GM19328 (cell line): ENCODE data around the gene TRIM16.
"Not testable (repeated sequence)": the region's sequence is repeated elsewhere in the genome, so short reads cannot be mapped to it uniquely, and the experiment has no call there.

Experiments
- ATAC-seq: cut with Tn5 transposase; IDR thresholded peaks from one replicate; pipeline ENCODE4 v1.9.1; 2021; ENCODE audit warnings: mild to moderate bottlenecking, moderate library complexity; ENCODE audit not compliant: unreplicated experiment

The TRIM16 gene

DNA sequence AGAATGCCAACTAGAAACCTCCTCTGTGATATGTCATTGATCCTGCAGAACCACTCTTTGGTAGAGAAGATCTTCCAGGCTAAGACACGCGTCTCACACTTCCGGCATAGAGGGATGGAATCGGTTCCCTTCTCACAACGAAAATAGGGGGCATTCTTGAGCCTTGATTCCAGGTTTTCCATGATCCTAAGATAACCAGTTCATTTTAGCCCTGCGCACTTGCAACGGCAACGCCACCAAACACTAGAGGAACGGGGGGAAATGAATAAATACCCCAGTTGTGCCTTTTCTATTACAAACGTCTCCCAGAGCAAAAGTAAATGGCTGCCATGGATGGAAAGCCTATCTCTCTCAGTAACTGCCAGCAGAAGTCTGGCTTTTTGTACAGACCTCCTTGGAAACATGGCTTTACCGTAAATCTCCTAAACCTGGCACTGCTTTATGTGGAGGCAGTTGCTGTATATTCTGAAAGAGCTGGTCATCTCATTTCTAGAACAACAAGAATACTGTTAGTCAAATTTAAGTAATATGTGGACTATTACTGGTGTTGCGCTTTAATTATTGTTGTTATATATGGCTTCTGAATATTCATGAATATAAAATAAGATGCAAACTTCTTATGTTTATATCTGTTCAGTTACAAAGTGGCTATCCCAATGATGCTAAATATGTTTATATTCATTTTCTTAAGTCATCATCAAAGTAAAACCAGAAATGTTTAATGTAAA is 64.6 kb downstream of the TRIM16 start, which contains the start of gene FBXW10B:
Gene FBXW10B (minus strand): TSS at position 374 of the 728 bp plus-strand sequence. CDS start 192 bp downstream, at position 182.
- ATAC-seq = not testable (repeated sequence)

DNA sequence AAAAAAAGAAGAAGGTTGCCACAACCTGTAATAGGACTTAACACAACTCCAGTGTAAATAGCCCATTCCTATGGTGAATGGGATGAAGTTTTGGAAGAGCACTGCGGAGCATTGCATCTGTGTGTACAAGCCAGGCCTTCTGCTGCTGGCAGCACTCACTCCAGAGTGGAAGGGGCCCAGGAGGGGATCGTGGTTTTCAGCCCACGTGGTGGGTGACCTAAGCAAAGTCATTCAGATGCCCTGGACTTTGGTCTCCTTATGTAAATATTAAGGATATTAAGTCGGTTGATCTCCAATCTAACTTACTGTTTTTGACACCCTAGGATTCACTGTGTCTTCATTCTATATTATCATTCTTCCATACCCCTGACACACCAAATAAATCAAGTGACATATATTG is 67.3 kb downstream of the TRIM16 start:
- not testable (repeated sequence) for ATAC-seq

DNA sequence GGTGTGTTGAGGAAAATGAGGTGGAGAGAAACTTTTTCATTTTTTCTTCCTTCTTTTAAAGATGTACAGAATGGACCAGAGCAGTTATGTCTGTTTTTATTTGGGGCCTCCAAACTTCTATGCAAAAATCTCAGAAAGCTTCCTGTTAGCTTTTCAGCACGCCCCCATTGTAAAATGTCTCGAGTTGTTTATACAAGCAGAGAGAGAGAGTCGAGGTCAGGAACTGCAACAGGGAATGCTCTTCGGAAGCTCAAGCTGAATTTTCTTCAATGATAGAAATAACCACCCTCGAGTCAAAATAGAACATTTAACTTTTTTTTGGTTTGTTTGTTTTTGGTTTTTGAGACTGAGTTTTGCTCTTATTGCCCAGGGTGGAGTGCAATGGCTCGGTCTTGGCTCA is 68.3 kb downstream of the TRIM16 start:
- ATAC-seq = not testable (repeated sequence)

DNA sequence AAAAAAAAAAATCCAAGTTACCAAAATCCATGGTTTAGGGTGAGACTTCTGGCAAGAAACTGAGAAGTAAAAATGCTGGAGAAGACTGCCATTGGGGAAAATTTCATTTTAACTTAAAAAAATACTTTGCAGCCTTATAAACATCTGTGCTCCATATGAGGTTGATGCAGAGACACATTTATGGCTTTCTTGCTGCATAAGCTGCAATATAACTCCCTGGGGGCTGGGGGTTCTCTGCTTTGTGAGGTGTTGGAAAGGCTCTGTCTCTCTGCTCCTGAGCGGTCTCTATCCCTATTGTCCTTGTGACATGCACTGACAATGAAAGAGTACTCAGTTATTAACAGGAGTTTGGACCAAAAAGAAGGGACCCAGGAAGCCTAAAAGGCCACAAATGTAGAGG is 71.0 kb downstream of the TRIM16 start:
- ATAC-seq = not testable (repeated sequence)

DNA sequence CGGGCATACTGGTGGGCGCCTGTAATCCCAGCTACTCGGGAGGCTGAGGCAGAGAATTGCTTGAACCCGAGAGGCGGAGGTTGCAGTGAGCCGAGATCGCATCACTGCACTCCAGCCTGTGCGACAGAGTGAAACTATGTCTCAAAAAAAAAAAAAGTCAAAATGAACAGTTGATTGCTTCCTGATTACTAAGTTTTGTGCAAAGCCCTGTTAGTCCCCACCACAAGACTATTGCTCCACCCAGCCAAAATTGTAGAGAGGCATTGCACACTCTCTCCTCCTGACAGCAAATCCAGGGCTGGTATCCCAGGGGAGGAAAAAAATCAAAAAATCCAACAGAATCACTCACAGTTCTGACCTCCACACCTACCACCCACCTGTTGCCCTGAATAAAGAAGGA is 91.2 kb downstream of the TRIM16 start:
- ATAC-seq = not testable (repeated sequence)

DNA sequence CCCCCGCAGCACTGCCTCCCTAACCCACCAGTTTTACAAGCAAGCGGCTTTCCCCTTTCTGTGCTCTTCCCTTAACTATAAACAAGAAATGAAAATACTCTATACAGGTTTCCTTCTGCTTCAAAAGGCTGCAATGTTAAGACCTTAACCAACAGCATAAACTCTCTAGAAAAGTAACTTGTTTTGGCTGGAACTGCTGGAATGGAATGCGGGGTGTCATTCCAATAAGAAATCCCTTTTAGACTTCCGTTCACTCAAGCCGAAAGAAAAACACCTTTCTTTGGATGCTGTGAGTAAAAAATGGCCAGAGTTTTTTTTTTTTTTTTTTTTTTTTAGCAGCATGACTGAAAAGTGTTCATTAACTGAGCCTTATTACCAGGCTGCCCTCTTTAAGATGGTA is 92.1 kb downstream of the TRIM16 start:
- ATAC-seq = not testable (repeated sequence)

DNA sequence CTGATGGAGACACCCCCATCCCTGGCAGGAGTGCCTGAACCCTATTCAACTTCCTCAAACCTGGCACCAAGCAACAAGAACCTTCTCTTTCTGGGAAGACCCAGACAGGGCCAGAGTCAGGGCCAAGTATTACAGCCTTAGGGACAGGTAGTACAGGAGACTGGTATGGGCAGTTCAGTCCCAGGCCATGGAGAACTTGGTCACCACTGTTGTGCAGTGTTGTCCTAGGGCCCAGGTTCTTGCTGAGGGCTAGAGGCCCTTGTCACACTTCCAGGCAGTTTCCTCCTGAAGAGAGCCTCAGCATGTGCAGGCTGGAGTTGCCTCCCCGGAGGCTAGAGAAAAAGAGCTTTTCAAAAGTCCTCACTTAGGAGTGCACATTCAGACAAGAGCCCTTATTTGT is 93.3 kb downstream of the TRIM16 start:
- ATAC-seq = not testable (repeated sequence)

DNA sequence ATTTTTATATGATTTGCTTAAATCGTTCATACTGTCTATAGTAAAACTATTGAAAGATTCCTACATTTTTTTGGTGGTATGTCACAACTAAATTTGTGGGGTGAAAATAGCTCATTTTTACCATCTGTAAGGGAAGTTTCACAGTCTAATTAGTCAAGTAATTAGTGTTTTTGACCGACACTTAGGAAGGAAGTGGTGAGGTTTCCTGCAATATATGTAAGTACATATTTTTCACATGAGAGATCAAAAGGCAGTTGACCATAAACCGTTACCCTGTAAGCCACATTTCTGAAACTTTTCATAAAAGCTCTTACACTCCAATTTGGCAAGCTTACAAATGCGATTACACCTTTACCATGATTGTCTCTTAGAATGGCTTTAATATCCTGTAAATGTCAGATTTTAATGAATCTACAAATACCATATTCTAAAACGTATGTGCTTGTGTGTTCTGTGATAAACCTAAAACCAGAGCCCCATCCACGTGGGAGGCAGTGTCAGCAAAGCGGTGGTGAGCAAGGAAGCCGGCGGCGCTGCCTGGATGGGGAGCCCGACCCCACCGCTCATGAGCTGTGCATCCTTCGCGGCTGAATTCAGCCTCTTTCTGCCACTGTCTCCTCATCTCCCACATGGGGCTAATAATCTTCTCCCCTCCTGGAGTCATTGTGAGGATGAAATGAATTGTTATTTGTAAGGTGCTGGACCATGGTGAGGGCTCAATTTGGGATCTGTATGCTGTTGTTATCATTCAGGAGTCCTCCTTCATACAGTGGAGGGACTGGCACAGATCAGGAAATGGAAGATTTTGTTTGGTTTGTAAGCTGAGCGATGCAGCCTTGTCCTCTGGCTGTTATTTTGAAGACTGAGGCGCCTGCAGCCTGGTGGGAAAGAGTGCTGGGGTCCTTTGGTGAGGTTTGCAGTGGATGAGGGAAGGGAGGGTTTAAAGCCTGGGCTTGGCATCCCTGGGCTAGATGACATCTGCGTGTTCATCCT is 94.3 kb downstream of the TRIM16 start:
- peak; percentile 53 for ATAC-seq

DNA sequence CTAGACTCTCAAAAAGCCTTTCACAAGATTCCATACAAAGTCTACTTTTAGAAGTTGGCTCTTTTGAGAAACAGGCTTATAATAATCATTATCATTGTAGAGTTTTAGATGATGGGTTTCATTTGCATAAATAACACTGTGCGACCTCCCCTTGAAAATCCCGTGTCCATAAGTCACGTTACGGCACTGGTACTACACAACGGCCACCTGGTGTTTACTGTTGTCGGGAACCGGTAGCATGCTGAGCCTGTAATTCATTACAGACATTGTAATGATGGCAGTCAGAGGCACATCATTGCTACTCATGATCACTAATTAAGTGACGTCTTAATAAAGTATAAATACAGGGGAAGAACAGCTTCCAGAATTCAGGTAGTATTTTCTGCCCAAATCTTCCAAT is 96.1 kb downstream of the TRIM16 start:
- ATAC-seq = not testable (repeated sequence)

DNA sequence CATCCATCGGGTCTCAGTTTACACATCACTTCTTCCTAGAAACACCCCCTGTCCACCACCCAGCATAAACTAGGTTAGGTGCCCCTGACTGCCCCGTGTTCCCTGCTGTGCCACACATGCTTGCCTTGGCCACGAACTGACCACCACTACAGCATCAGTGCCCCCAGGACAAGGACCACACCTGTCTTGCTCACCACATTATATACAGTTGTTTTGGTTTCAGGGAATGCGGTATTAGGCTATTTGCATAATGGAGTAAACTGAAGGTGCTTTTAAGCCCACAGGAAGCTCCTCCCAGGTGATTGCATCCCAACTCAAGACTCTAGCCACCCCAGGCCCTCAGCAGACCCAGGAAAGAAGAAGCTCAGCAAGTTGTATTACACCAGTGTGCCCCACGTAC is 100.8 kb downstream of the TRIM16 start:
- not testable (repeated sequence) for ATAC-seq

DNA sequence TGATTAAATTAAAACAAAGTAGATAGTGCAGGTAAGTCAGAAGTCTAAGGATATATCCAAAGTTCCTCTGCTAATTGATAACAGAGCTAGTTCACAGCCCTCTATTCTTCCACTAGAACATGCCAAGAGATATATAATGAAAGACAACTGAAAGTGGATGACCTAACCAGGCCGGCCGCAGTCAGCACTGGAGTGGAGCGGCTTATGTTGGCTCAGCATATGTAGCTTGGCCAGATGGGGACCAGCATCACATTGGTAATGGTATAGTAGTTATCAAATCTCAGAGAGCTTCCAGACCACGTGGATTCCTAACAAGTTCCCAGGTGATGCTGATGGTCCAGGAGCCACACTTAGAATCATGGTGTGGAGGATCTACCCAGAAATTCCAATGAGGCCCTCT is 102.6 kb downstream of the TRIM16 start:
- ATAC-seq = not testable (repeated sequence)
